NCI-H748 (cell line): Measurements from ENCODE around the gene SYNGAP1.
A peak's percentile ranks its signal among the peaks of the same experiment; 100 is the strongest.

ENCODE experiments used
- DNase-seq: peaks from one replicate; lab custom pipeline; 2025; ENCODE audit not compliant: unreplicated experiment; lab: John Stamatoyannopoulos, UW

The SYNGAP1 gene

GRCh38 chr6:33420491-33421343 is 852 bp downstream of the SYNGAP1 start:
- peak; percentile 31 for DNase-seq

GRCh38 chr6:33421344-33421643 is 1.4 kb downstream of the SYNGAP1 start:
- no peak for DNase-seq

- DNase-seq: no peak
Observed at GRCh38 chr6:33423777-33424176, 3.9 kb downstream of the SYNGAP1 start.

GRCh38 chr6:33424855-33425667 is 5.2 kb downstream of the SYNGAP1 start:
- no peak for DNase-seq

- peak; percentile 95 for DNase-seq
Observed at GRCh38 chr6:33425668-33426577, 6.1 kb downstream of the SYNGAP1 start.

GRCh38 chr6:33426590-33427511 is 7.0 kb downstream of the SYNGAP1 start:
- DNase-seq: peak; percentile 70

- peak; percentile 60 for DNase-seq
Observed at GRCh38 chr6:33427585-33428223, 7.8 kb downstream of the SYNGAP1 start.

- DNase-seq: peak; percentile 52
Observed at GRCh38 chr6:33428224-33428965, 8.5 kb downstream of the SYNGAP1 start.

- no peak for DNase-seq
Observed at GRCh38 chr6:33428966-33429749, 9.3 kb downstream of the SYNGAP1 start.

- DNase-seq: no peak
Observed at GRCh38 chr6:33429750-33430052, 9.8 kb downstream of the SYNGAP1 start.

- DNase-seq: no peak
Observed at GRCh38 chr6:33430334-33430733, 10.5 kb downstream of the SYNGAP1 start.

GRCh38 chr6:33430991-33431879 is 11.4 kb downstream of the SYNGAP1 start:
- DNase-seq: peak; percentile 79

- DNase-seq: no peak
Observed at GRCh38 chr6:33431880-33432541, 12.1 kb downstream of the SYNGAP1 start.

GRCh38 chr6:33432546-33432945 is 12.7 kb downstream of the SYNGAP1 start:
- no peak for DNase-seq

- DNase-seq: no peak
Observed at GRCh38 chr6:33433001-33433543, 13.2 kb downstream of the SYNGAP1 start.

- DNase-seq: no peak
Observed at GRCh38 chr6:33433544-33434191, 13.8 kb downstream of the SYNGAP1 start.
